ENCODE results near the gene IL1RL1.

IL1RL1 gene

DNA sequence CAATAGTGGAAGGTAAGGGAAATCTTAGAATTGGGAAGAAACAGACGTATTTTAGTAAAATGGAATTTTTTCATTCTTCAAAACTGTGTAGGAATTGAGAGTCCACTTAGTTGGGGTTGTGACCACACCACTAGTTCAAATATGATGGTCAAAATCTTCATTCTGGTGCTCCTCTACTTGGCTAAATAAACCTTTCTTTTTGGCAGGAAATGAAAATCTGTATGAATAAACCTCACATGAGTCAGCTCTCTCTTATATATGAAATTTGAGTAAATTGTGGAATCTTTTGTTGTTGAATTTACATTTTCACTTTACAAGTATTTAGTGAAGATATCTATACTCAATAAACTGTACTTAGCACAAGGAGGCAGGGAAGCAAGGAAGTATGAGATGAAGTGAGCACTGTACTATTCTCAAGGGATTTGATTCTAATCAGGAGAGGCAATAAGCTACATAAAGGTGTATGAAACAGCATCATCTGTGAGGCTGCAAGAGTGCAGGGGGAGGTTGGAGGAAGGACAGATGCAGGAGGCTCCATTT is 64.8 kb downstream of the IL1RL1 start:
- H3K9me3 ChIP-seq (ENCODE audit: control insufficient read depth, insufficient read depth, low read depth, low read length) = no peaks in the 10 kb centered on the region
- H3K36me3 ChIP-seq (ENCODE audit: control insufficient read depth in 2 of 2, insufficient read depth in 1 of 2, low read length in 2 of 2) = no peaks in the 10 kb centered on the region
- no peak overlapping the region for H3K27ac ChIP-seq (ENCODE audit: extremely low read depth, low read depth, low read length)
- no peaks in the 10 kb centered on the region for H3K4me1 ChIP-seq (ENCODE audit: control insufficient read depth, insufficient read depth, low read length)
- ChIA-PET POLR2A (no interaction called here), CTCF (interaction anchor here (0.7 to 1.4 kb wide), 2 partner anchors 20 to 53 kb away, joined by 3 read pairs; partner anchors contain the start of gene IL18R1)
- H3K4me3 ChIP-seq (ENCODE audit: low read depth, low read length) = no peak overlapping the region
- TF ChIP-seq ZNF202 (tag by site-specific recombination; IDR thresholded peaks at IDR 0.05; ENCODE audit: borderline replicate concordance) (no peak), ZNF530 (tag by site-specific recombination; IDR thresholded peaks at IDR 0.05; ENCODE audit: low read depth) (no peak), ZNF426 (tag by site-specific recombination; IDR thresholded peaks at IDR 0.05) (no peak), ZNF114 (tag by site-specific recombination; IDR thresholded peaks at IDR 0.05) (no peak), GLI2 (tag by site-specific recombination; IDR thresholded peaks at IDR 0.05; ENCODE audit: borderline replicate concordance, low read depth) (no peak), ZBTB7A (tag by site-specific recombination; IDR thresholded peaks at IDR 0.05; ENCODE audit: low read depth) (no peak), SP3 (tag by site-specific recombination; IDR thresholded peaks at IDR 0.05) (no peak), ZNF19 (tag by site-specific recombination; IDR thresholded peaks at IDR 0.05; ENCODE audit: low read depth) (no peak), ZNF701 (tag by site-specific recombination; IDR thresholded peaks at IDR 0.05) (no peak), ZNF677 (tag by site-specific recombination; IDR thresholded peaks at IDR 0.05) (no peak), ZNF155 (tag by site-specific recombination; IDR thresholded peaks at IDR 0.05) (no peak), ZNF529 (tag by site-specific recombination; IDR thresholded peaks at IDR 0.05; ENCODE audit: insufficient replicate concordance) (no peak), SCRT1 (tag by site-specific recombination; IDR thresholded peaks at IDR 0.05; ENCODE audit: borderline replicate concordance) (no peak), ZNF10 (tag by site-specific recombination; IDR thresholded peaks at IDR 0.05) (no peak)
- TF ChIP-seq, protein P1, sequence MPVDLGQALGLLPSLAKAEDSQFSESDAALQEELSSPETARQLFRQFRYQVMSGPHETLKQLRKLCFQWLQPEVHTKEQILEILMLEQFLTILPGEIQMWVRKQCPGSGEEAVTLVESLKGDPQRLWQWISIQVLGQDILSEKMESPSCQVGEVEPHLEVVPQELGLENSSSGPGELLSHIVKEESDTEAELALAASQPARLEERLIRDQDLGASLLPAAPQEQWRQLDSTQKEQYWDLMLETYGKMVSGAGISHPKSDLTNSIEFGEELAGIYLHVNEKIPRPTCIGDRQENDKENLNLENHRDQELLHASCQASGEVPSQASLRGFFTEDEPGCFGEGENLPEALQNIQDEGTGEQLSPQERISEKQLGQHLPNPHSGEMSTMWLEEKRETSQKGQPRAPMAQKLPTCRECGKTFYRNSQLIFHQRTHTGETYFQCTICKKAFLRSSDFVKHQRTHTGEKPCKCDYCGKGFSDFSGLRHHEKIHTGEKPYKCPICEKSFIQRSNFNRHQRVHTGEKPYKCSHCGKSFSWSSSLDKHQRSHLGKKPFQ (tag by site-specific recombination; IDR thresholded peaks at IDR 0.05) = no peak
- TF ChIP-seq, protein P2, sequence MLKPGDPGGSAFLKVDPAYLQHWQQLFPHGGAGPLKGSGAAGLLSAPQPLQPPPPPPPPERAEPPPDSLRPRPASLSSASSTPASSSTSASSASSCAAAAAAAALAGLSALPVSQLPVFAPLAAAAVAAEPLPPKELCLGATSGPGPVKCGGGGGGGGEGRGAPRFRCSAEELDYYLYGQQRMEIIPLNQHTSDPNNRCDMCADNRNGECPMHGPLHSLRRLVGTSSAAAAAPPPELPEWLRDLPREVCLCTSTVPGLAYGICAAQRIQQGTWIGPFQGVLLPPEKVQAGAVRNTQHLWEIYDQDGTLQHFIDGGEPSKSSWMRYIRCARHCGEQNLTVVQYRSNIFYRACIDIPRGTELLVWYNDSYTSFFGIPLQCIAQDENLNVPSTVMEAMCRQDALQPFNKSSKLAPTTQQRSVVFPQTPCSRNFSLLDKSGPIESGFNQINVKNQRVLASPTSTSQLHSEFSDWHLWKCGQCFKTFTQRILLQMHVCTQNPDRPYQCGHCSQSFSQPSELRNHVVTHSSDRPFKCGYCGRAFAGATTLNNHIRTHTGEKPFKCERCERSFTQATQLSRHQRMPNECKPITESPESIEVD (tag by site-specific recombination; IDR thresholded peaks at IDR 0.05) = no peak
- TF ChIP-seq, protein P3, sequence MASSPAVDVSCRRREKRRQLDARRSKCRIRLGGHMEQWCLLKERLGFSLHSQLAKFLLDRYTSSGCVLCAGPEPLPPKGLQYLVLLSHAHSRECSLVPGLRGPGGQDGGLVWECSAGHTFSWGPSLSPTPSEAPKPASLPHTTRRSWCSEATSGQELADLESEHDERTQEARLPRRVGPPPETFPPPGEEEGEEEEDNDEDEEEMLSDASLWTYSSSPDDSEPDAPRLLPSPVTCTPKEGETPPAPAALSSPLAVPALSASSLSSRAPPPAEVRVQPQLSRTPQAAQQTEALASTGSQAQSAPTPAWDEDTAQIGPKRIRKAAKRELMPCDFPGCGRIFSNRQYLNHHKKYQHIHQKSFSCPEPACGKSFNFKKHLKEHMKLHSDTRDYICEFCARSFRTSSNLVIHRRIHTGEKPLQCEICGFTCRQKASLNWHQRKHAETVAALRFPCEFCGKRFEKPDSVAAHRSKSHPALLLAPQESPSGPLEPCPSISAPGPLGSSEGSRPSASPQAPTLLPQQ (tag by site-specific recombination; IDR thresholded peaks at IDR 0.05) = no peak

DNA sequence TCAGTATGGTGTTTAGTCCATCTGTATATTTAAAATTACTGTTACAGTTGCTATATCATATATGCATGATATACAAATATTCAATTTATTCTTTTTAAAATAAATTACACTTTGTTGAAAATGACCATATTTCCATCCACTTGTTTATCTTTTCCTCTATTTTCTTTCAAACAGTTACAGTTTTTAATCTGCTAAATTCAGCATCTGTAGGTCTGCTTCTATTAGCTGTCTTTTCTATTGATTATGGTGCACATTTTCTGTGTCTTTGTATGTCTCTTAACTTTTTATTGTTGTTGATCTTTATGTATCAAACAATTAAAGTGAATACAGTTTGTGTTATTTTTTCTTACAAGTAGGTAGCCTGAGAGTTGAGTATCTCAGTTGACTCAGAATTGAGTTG is 72.4 kb downstream of the IL1RL1 start:
- CTCF ChIA-PET = interaction anchor here (0.6 to 1.1 kb wide), 2 partner anchors 28 to 421 kb away, joined by 3 to 4 read pairs; no protein-coding TSS in a partner anchor
- Histone ChIP-seq H3K36me3 (ENCODE audit: control insufficient read depth in 2 of 2, insufficient read depth in 1 of 2, low read length in 2 of 2) (no peaks in the 10 kb centered on the region), H3K4me3 (ENCODE audit: low read depth, low read length) (no peak overlapping the region), H3K9me3 (ENCODE audit: control insufficient read depth, insufficient read depth, low read depth, low read length) (no peaks in the 10 kb centered on the region), H3K27ac (ENCODE audit: extremely low read depth, low read depth, low read length) (no peak overlapping the region), H3K4me1 (ENCODE audit: control insufficient read depth, insufficient read depth, low read length) (no peaks in the 10 kb centered on the region)
- POLR2A ChIA-PET = interaction anchor here (0.6 kb wide), 1 partner anchor 316 kb away, joined by 3 read pairs; no protein-coding TSS in a partner anchor
- TF ChIP-seq YY1 (tag by site-specific recombination; IDR thresholded peaks at IDR 0.05) (no peak), SP7 (tag by site-specific recombination; IDR thresholded peaks at IDR 0.05) (no peak), ZNF701 (tag by site-specific recombination; IDR thresholded peaks at IDR 0.05) (no peak), ZNF843 (tag by site-specific recombination; IDR thresholded peaks at IDR 0.05) (no peak), SP3 (tag by site-specific recombination; IDR thresholded peaks at IDR 0.05) (no peak), SETDB1 (IDR thresholded peaks at IDR 0.05; ENCODE audit: insufficient read length, low read length) (peak; percentile 88)
